NCI-H2107 treated with DMSO at 0.1 percent for 48 hours (cell line): ENCODE measurements around the gene KIFBP.
"Not testable (repeated sequence)": the region's sequence is repeated elsewhere in the genome, so short reads cannot be mapped to it uniquely, and the experiment has no call there.

Experiments
- DNase-seq: peaks from one replicate; lab custom pipeline; 2025; ENCODE audit not compliant: unreplicated experiment; lab: John Stamatoyannopoulos, UW

Gene KIFBP

GRCh38 chr10:68988530-68989316 is at the start of gene KIFBP:
KIFBP (plus strand) TSS chr10:68988803; CDS start chr10:68988833, 30 bp downstream.
- DNase-seq = peak; percentile 89

- no peak for DNase-seq
Measured at GRCh38 chr10:68938884-68939283, 49.7 kb upstream of the KIFBP start.

GRCh38 chr10:68940917-68941316 is 47.7 kb upstream of the KIFBP start:
- not testable (repeated sequence) for DNase-seq

GRCh38 chr10:68950598-68950997 is 38.0 kb upstream of the KIFBP start:
- DNase-seq = no peak

- DNase-seq = no peak
Measured at GRCh38 chr10:68954904-68955303, 33.7 kb upstream of the KIFBP start.

GRCh38 chr10:68955355-68955831 is 33.2 kb upstream of the KIFBP start:
- DNase-seq = no peak

GRCh38 chr10:68955832-68956532 is 32.6 kb upstream of the KIFBP start, which contains the start of gene DDX21:
DDX21 (plus strand) TSS chr10:68956170; CDS start chr10:68956226, 56 bp downstream.
- peak; percentile 63 for DNase-seq

- DNase-seq = no peak
Measured at GRCh38 chr10:68957284-68957615, 31.4 kb upstream of the KIFBP start.

- DNase-seq = no peak
Measured at GRCh38 chr10:68957654-68958053, 30.9 kb upstream of the KIFBP start.

GRCh38 chr10:68959695-68960527 is 28.7 kb upstream of the KIFBP start:
- DNase-seq = no peak

- no peak for DNase-seq
Measured at GRCh38 chr10:68963151-68963550, 25.5 kb upstream of the KIFBP start.

- no peak for DNase-seq
Measured at GRCh38 chr10:68973975-68974374, 14.6 kb upstream of the KIFBP start.

GRCh38 chr10:68975936-68976473 is 12.6 kb upstream of the KIFBP start:
- DNase-seq = not testable (repeated sequence)

GRCh38 chr10:68979738-68980137 is 8.9 kb upstream of the KIFBP start:
- not testable (repeated sequence) for DNase-seq

GRCh38 chr10:68981074-68981473 is 7.5 kb upstream of the KIFBP start:
- DNase-seq = no peak

GRCh38 chr10:68982389-68982788 is 6.2 kb upstream of the KIFBP start:
- no peak for DNase-seq

- no peak for DNase-seq
Measured at GRCh38 chr10:68987611-68988010, 992 bp upstream of the KIFBP start.

- no peak for DNase-seq
Measured at GRCh38 chr10:68989317-68989990, 851 bp downstream of the KIFBP start.

- DNase-seq = no peak
Measured at GRCh38 chr10:68992636-68993440, 4.2 kb downstream of the KIFBP start.

- DNase-seq = no peak
Measured at GRCh38 chr10:68997211-68997610, 8.6 kb downstream of the KIFBP start.
